Measurements from ENCODE around the gene ZNF77. TPM values are rescaled to one million over a fixed set of nuclear protein-coding genes. Genes with fewer than 3 reads are reported as not detected.

Gene ZNF77
- 2.6 and 4.9 TPM in 2 replicates for total RNA-seq

DNA sequence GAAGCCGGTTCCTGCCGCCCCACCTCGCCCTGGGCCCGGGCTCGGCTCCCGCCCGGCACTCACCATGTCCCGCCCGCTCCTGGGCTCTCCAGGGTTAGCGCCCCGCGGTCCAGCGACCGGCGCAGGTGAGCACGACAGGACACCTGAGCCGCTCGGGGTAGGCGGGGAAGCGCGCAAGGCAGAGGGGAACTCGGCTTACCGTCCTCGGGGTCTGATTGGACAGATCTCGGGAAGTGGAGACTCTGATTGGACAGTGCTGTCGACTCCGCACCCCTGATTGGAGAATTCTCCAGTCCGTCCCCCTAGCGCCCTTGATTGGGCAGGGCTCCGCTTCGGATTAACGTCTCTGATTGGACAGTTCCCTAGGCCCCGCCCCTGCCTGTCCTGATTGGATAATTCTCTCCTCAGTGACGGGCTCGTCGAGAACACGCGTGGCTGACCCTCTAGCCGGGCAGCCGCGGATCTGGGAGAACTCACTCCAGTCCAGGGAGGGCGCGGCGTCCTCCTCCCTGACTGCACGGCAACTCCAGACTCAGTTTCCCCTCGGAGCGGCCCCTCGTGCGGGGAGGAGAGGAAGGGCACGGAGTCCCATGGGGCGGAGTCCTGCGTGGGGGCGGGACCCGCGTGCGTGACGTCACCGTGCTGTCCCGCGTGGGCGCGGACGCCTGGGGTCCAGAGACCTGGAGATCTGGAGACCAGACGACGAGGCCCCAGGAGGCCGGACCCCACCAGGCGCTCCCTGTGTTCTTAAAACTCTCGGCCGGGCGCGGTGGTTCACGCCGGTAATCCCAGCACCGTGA is at the start of gene ZNF77:
TSS of gene ZNF77 (minus strand) at position 197 of the 800 bp plus-strand sequence. CDS start at position 66, 131 bp downstream.

DNA sequence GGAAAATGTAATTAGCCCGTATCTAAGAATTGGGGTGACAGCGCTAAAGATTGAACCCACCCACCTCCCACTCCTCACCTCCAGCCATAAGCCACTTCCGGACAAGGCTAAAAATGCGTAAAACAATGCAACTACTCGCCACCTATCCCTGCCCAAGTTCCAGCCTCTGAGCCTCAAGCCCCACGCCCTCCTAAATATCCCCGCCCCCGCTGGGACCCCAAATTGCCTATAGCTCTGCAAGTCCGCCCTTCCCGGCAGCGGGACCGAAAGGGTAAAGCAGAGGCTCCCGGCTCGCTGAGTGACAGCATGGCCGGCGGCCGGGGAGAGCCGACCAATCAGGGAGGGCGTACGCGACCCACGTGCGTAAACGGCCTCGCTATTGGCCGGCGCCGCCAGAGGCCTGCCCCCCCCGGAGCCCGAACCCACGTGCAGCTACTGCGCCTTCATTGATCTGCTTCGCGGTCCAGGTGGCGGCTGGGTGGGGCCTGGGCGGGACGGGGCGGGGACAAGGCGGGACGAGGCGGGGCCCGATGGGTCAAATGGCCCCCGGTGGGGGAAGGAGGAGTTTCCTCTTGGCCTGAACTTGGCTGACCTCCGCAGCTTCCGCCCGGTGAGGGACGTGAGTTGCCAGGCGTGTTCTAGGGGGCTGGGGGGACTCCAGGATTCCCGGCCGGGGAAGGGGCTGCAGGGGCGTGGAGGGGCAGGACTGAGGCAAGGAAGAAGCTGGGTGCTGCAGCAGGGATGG is 32.4 kb upstream of the ZNF77 start, which contains the start of gene TLE6:
TSS of gene TLE6 (plus strand) at position 564 of the 745 bp plus-strand sequence. CDS start 670 bp downstream, outside the sequence.

DNA sequence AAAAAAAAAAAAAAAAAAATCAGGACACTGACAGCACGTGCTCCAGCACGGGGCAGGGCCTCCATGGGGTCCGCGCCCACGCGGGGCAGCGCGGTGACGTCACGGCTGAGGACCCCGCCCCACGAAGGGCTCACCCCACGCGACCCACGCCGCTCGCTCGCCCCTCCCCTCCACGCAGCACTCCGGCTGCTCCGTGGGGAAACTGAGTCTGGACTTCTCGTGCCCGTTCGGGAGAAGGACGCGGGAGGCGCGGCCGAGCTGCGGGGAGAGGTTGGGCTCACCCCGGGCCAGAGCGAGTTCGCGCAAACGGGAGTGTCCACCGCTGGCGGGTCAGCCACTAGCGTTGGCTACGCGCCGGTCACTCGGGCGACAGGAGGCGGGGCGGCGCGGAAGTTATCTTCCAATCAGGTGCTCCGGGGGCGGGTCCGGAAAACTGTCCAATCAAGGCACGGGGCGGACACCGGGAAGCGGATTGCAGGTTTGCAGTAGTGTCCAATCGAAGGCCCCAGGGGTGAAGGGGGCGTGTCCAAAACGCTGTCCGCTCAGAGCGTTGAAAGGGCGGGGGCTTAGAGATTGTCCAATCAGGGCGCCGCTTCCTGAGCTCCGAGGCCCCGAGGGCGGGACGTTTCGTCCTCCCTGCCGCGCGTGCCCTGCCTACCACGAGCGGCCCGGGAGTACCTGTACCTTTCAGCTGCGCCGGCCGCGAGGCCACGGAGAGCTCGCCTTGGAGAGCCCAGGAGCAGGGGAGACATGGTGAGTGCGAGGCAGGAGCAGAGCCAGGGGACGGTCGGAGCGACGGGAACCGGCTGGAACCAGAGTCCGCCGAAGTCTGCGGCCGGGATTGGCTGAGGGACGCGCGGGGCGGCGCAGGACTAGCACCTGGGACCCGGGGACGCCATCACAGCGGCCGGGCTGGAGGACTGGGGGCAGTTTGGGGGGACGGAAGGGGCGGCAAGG is 44.2 kb downstream of the ZNF77 start, which contains the start of gene ZNF57:
TSS of gene ZNF57 (plus strand) at position 633 of the 957 bp plus-strand sequence. CDS start at position 751, 118 bp downstream.

Other genes with a start within 250 kb of the ZNF77 start
- gene GNG7, start 242.3 kb downstream of the ZNF77 start, total RNA-seq: 2.0 TPM in 1 of 2 replicates, not detected in the other
- gene DIRAS1, start 223.6 kb downstream of the ZNF77 start, total RNA-seq: 0.26 and 3.5 TPM in 2 replicates
- gene SLC39A3, start 205.0 kb downstream of the ZNF77 start, total RNA-seq: 32.1 and 44.2 TPM in 2 replicates
- 76.5 and 78.9 TPM in 2 replicates for gene SGTA, start 161.7 kb downstream of the ZNF77 start, total RNA-seq
- gene THOP1, start 159.5 kb downstream of the ZNF77 start, total RNA-seq: 73.5 and 90.1 TPM in 2 replicates
- gene ZNF554, start 125.1 kb downstream of the ZNF77 start, total RNA-seq: 0.65 and 3.8 TPM in 2 replicates
- 4.9 and 7.5 TPM in 2 replicates for gene ZNF555, start 103.5 kb downstream of the ZNF77 start, total RNA-seq
- gene ZNF556, start 77.6 kb downstream of the ZNF77 start, total RNA-seq: 0.08 TPM in 1 of 2 replicates, not detected in the other
- 1.6 and 6.1 TPM in 2 replicates for gene ZNF57, start 44.0 kb downstream of the ZNF77 start, total RNA-seq
- gene TLE6, start 32.6 kb upstream of the ZNF77 start, total RNA-seq: 1.2 and 8.9 TPM in 2 replicates
- gene TLE2, start 84.3 kb upstream of the ZNF77 start, total RNA-seq: 3.9 and 29.4 TPM in 2 replicates
- gene TLE5, start 117.5 kb upstream of the ZNF77 start, total RNA-seq: 391 and 417 TPM in 2 replicates
- 48.5 and 66.3 TPM in 2 replicates for gene GNA11, start 149.4 kb upstream of the ZNF77 start, total RNA-seq
- 3.4 TPM in 1 of 2 replicates, not detected in the other for gene GNA15, start 191.1 kb upstream of the ZNF77 start, total RNA-seq
- not detected in 2 replicates for gene S1PR4, start 233.8 kb upstream of the ZNF77 start, total RNA-seq
- 56.9 and 90.5 TPM in 2 replicates for gene NCLN, start 241.0 kb upstream of the ZNF77 start, total RNA-seq